Measurements from ENCODE around the gene PLPPR3. TPM values are rescaled to one million over a fixed set of nuclear protein-coding genes. Genes with fewer than 3 reads are reported as not detected.

Gene PLPPR3
- total and polyA plus RNA-seq, 10 of the 15 experiments (the other 5 are each of a cell fraction or from before 2014, with no cell fraction given), result 0.07 TPM; not detected in 9

MicroRNA genes within 50 kb of the gene (microRNA counts, 767-probe panel; counts per million panel counts)
- microRNA hsa-miR-3187-3p, result 55.3 counts per million

Small RNAs within 50 kb of the gene (microRNA-seq; reads per million reads assigned to microRNA genes)
- gene MIR3187 (85.6 reads per million, percentile 73 among the genes with 10 or more reads in this experiment), gene MIR4745 (24.7 reads per million, percentile 59 among the genes with 10 or more reads in this experiment)

Small RNAs within 50 kb of the gene (small RNA-seq; reads per million reads assigned to genes)
- gene MIR3187, result not detected

Other genes with a start within 250 kb of the PLPPR3 start
Only the 7 nearest of the 26 such genes appear.
- gene MISP, start 70.8 kb downstream of the PLPPR3 start, total RNA-seq (2014; rRNA removed), result not detected in 2 replicates
- gene MISP, start 70.8 kb downstream of the PLPPR3 start, total RNA-seq (2014; rRNA removed; fragmentation: Illumina TruSeq; extraction: Trizol), result not detected in 2 replicates
- 0.05 TPM in 1 of 2 replicates, not detected in the other for gene MISP, start 70.8 kb downstream of the PLPPR3 start, total RNA-seq (2021)
- not detected in 2 replicates for gene MISP, start 70.8 kb downstream of the PLPPR3 start, polyA plus RNA-seq (2011; rRNA removed)
- not detected in 2 replicates for gene MISP, start 70.8 kb downstream of the PLPPR3 start, polyA plus RNA-seq (2014; fragmentation: Illumina TruSeq; extraction: Trizol)
- gene MISP, start 70.8 kb downstream of the PLPPR3 start, polyA plus RNA-seq (2014; fragmentation: Nextera tagmentation; extraction: Ambion mirVana), result not detected
- gene MISP, start 70.8 kb downstream of the PLPPR3 start, polyA plus RNA-seq (2014; rRNA removed), result 0.03 TPM in 1 of 2 replicates, not detected in the other
- not detected for gene MISP, start 70.8 kb downstream of the PLPPR3 start, polyA plus RNA-seq (2016; fragmentation: Nextera tagmentation; extraction: Ambion mirVana)
- 179 and 217 TPM in 2 replicates for gene PTBP1, start 24.5 kb downstream of the PLPPR3 start, total RNA-seq (2014; rRNA removed)
- 78.0 and 93.5 TPM in 2 replicates for gene PTBP1, start 24.5 kb downstream of the PLPPR3 start, total RNA-seq (2014; rRNA removed; fragmentation: Illumina TruSeq; extraction: Trizol)
- 464 and 532 TPM in 2 replicates for gene PTBP1, start 24.5 kb downstream of the PLPPR3 start, total RNA-seq (2021)
- 38.2 and 161 TPM in 2 replicates for gene PTBP1, start 24.5 kb downstream of the PLPPR3 start, polyA plus RNA-seq (2011; rRNA removed)
- 178 and 225 TPM in 2 replicates for gene PTBP1, start 24.5 kb downstream of the PLPPR3 start, polyA plus RNA-seq (2014; fragmentation: Illumina TruSeq; extraction: Trizol)
- 10 to 100 TPM; 13.1 to 31.6 TPM for gene PTBP1, start 24.5 kb downstream of the PLPPR3 start, polyA plus RNA-seq (2014; fragmentation: Nextera tagmentation; extraction: Ambion mirVana)
- gene PTBP1, start 24.5 kb downstream of the PLPPR3 start, polyA plus RNA-seq (2014; rRNA removed), result 218 and 343 TPM in 2 replicates
- gene PTBP1, start 24.5 kb downstream of the PLPPR3 start, polyA plus RNA-seq (2016; fragmentation: Nextera tagmentation; extraction: Ambion mirVana), result 100 to 1,000 TPM; 285 to 330 TPM
- not detected in 2 replicates for gene AZU1, start 5.9 kb upstream of the PLPPR3 start, total RNA-seq (2014; rRNA removed)
- not detected in 2 replicates for gene AZU1, start 5.9 kb upstream of the PLPPR3 start, total RNA-seq (2014; rRNA removed; fragmentation: Illumina TruSeq; extraction: Trizol)
- gene AZU1, start 5.9 kb upstream of the PLPPR3 start, total RNA-seq (2021), result not detected in 2 replicates
- gene AZU1, start 5.9 kb upstream of the PLPPR3 start, polyA plus RNA-seq (2011; rRNA removed), result not detected in 2 replicates
- not detected in 2 replicates for gene AZU1, start 5.9 kb upstream of the PLPPR3 start, polyA plus RNA-seq (2014; fragmentation: Illumina TruSeq; extraction: Trizol)
- not detected for gene AZU1, start 5.9 kb upstream of the PLPPR3 start, polyA plus RNA-seq (2014; fragmentation: Nextera tagmentation; extraction: Ambion mirVana)
- gene AZU1, start 5.9 kb upstream of the PLPPR3 start, polyA plus RNA-seq (2014; rRNA removed), result 0.27 TPM in 1 of 2 replicates, not detected in the other
- gene AZU1, start 5.9 kb upstream of the PLPPR3 start, polyA plus RNA-seq (2016; fragmentation: Nextera tagmentation; extraction: Ambion mirVana), result not detected
- gene PRTN3, start 19.0 kb upstream of the PLPPR3 start, total RNA-seq (2014; rRNA removed), result not detected in 2 replicates
- not detected in 2 replicates for gene PRTN3, start 19.0 kb upstream of the PLPPR3 start, total RNA-seq (2014; rRNA removed; fragmentation: Illumina TruSeq; extraction: Trizol)
- not detected in 2 replicates for gene PRTN3, start 19.0 kb upstream of the PLPPR3 start, total RNA-seq (2021)
- gene PRTN3, start 19.0 kb upstream of the PLPPR3 start, polyA plus RNA-seq (2011; rRNA removed), result 0.08 TPM in 1 of 2 replicates, not detected in the other
- gene PRTN3, start 19.0 kb upstream of the PLPPR3 start, polyA plus RNA-seq (2014; fragmentation: Illumina TruSeq; extraction: Trizol), result not detected in 2 replicates
- not detected for gene PRTN3, start 19.0 kb upstream of the PLPPR3 start, polyA plus RNA-seq (2014; fragmentation: Nextera tagmentation; extraction: Ambion mirVana)
- not detected in 2 replicates for gene PRTN3, start 19.0 kb upstream of the PLPPR3 start, polyA plus RNA-seq (2014; rRNA removed)
- gene PRTN3, start 19.0 kb upstream of the PLPPR3 start, polyA plus RNA-seq (2016; fragmentation: Nextera tagmentation; extraction: Ambion mirVana), result not detected
- gene ELANE, start 30.3 kb upstream of the PLPPR3 start, total RNA-seq (2014; rRNA removed), result not detected in 2 replicates
- gene ELANE, start 30.3 kb upstream of the PLPPR3 start, total RNA-seq (2014; rRNA removed; fragmentation: Illumina TruSeq; extraction: Trizol), result not detected in 2 replicates
- not detected in 2 replicates for gene ELANE, start 30.3 kb upstream of the PLPPR3 start, total RNA-seq (2021)
- not detected in 2 replicates for gene ELANE, start 30.3 kb upstream of the PLPPR3 start, polyA plus RNA-seq (2011; rRNA removed)
- not detected in 2 replicates for gene ELANE, start 30.3 kb upstream of the PLPPR3 start, polyA plus RNA-seq (2014; fragmentation: Illumina TruSeq; extraction: Trizol)
- not detected for gene ELANE, start 30.3 kb upstream of the PLPPR3 start, polyA plus RNA-seq (2014; fragmentation: Nextera tagmentation; extraction: Ambion mirVana)
- gene ELANE, start 30.3 kb upstream of the PLPPR3 start, polyA plus RNA-seq (2014; rRNA removed), result not detected in 2 replicates
- gene ELANE, start 30.3 kb upstream of the PLPPR3 start, polyA plus RNA-seq (2016; fragmentation: Nextera tagmentation; extraction: Ambion mirVana), result not detected
- gene CFD, start 37.7 kb upstream of the PLPPR3 start, total RNA-seq (2014; rRNA removed), result 0.73 and 0.93 TPM in 2 replicates
- not detected in 2 replicates for gene CFD, start 37.7 kb upstream of the PLPPR3 start, total RNA-seq (2014; rRNA removed; fragmentation: Illumina TruSeq; extraction: Trizol)
- gene CFD, start 37.7 kb upstream of the PLPPR3 start, total RNA-seq (2021), result 0.36 and 0.58 TPM in 2 replicates
- gene CFD, start 37.7 kb upstream of the PLPPR3 start, polyA plus RNA-seq (2011; rRNA removed), result 0.05 TPM in 1 of 2 replicates, not detected in the other
- not detected in 2 replicates for gene CFD, start 37.7 kb upstream of the PLPPR3 start, polyA plus RNA-seq (2014; fragmentation: Illumina TruSeq; extraction: Trizol)
- under 1 TPM in 1 of 2 experiments, not detected in 1; 0.06 TPM for gene CFD, start 37.7 kb upstream of the PLPPR3 start, polyA plus RNA-seq (2014; fragmentation: Nextera tagmentation; extraction: Ambion mirVana)
- 1.2 TPM in 1 of 2 replicates, not detected in the other for gene CFD, start 37.7 kb upstream of the PLPPR3 start, polyA plus RNA-seq (2014; rRNA removed)
- gene CFD, start 37.7 kb upstream of the PLPPR3 start, polyA plus RNA-seq (2016; fragmentation: Nextera tagmentation; extraction: Ambion mirVana), result 1 to 10 TPM in 1 of 2 experiments, under 1 TPM in 1; 0.40 to 1.1 TPM
- 10.7 and 14.5 TPM in 2 replicates for gene MED16, start 71.2 kb upstream of the PLPPR3 start, total RNA-seq (2014; rRNA removed)
- gene MED16, start 71.2 kb upstream of the PLPPR3 start, total RNA-seq (2014; rRNA removed; fragmentation: Illumina TruSeq; extraction: Trizol), result 4.7 and 6.4 TPM in 2 replicates
- gene MED16, start 71.2 kb upstream of the PLPPR3 start, total RNA-seq (2021), result 48.2 and 49.4 TPM in 2 replicates
- 3.8 and 12.7 TPM in 2 replicates for gene MED16, start 71.2 kb upstream of the PLPPR3 start, polyA plus RNA-seq (2011; rRNA removed)
- gene MED16, start 71.2 kb upstream of the PLPPR3 start, polyA plus RNA-seq (2014; fragmentation: Illumina TruSeq; extraction: Trizol), result 0.19 and 3.5 TPM in 2 replicates
- 1 to 10 TPM in 1 of 2 experiments, under 1 TPM in 1; 0.56 to 3.5 TPM for gene MED16, start 71.2 kb upstream of the PLPPR3 start, polyA plus RNA-seq (2014; fragmentation: Nextera tagmentation; extraction: Ambion mirVana)
- 24.4 and 28.9 TPM in 2 replicates for gene MED16, start 71.2 kb upstream of the PLPPR3 start, polyA plus RNA-seq (2014; rRNA removed)
- 10 to 100 TPM; 49.6 to 51.1 TPM for gene MED16, start 71.2 kb upstream of the PLPPR3 start, polyA plus RNA-seq (2016; fragmentation: Nextera tagmentation; extraction: Ambion mirVana)

Data from GM12878 (cell line).